Measurements from ENCODE around the gene RALGPS1. TPM values are rescaled to one million over a fixed set of nuclear protein-coding genes. Genes with fewer than 3 reads are reported as not detected.

Gene RALGPS1
- total RNA-seq, 2 experiments from 2014 or later, result 1.9 to 2.2 TPM

DNA sequence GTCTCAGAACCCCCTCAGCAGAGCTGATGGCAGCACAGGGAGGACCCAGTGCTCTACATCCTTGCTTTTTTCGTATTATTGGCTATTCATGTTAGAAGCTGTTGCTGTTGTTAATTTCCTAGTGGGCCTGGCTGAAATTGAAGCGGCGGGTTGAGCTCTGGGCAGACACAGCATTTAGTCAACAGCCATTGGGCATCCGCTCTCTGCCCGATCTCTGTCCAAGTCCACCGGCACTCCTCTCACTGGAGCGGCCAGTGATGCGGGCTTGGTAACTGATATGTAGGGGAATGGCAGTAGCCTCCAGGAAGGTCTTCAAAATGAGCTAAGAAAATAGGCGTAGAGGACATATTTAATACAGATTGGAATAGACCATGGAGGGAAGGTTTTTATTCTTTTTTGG is 348.7 kb downstream of the RALGPS1 start:
- H3K36me3 Mint-ChIP-seq (ENCODE audit: low read depth), result no peaks in the 10 kb centered on the region
- no peak for ATAC-seq
- POLR2A ChIA-PET, result no interaction called here

DNA sequence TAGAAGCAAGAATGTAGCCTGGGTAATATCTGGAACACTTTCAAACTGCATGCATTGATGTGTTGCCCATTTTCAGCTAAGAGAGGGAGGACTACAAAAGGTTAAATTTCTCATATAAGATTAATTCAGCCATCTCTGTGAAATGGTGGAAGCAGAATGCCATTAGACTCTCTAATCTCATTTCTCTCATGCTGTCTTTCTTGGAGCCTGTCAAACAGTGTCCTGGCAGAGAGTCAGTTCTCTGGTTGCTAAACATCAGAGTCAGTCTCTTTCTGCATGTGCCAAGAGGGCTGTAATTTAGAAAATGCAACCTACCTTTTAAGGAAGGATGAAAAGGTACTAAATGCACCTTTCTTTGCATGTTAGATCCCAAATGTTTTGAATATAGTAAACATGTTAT is 349.1 kb downstream of the RALGPS1 start:
- Mint-ChIP-seq H3K27ac (no peak overlapping the region), H3K9me3 (no peaks in the 10 kb centered on the region), H3K4me3 (no peak overlapping the region), H3K27me3 (no peaks in the 10 kb centered on the region), H3K36me3 (ENCODE audit: low read depth) (no peaks in the 10 kb centered on the region), H3K4me1 (ENCODE audit: low read depth) (no peaks in the 10 kb centered on the region)
- POLR2A ChIA-PET, result no interaction called here
- no peak for ATAC-seq
- no peak for DNase-seq
- TF ChIP-seq, protein P1, sequence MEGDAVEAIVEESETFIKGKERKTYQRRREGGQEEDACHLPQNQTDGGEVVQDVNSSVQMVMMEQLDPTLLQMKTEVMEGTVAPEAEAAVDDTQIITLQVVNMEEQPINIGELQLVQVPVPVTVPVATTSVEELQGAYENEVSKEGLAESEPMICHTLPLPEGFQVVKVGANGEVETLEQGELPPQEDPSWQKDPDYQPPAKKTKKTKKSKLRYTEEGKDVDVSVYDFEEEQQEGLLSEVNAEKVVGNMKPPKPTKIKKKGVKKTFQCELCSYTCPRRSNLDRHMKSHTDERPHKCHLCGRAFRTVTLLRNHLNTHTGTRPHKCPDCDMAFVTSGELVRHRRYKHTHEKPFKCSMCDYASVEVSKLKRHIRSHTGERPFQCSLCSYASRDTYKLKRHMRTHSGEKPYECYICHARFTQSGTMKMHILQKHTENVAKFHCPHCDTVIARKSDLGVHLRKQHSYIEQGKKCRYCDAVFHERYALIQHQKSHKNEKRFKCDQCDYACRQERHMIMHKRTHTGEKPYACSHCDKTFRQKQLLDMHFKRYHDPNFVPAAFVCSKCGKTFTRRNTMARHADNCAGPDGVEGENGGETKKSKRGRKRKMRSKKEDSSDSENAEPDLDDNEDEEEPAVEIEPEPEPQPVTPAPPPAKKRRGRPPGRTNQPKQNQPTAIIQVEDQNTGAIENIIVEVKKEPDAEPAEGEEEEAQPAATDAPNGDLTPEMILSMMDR (IDR thresholded peaks at IDR 0.05), result no peak
- intact Hi-C loops (cut with micrococcal nuclease), result no loop called here
- CTCF ChIA-PET, result interaction anchor here (2.1 kb wide), 1 partner anchor 323 kb away, joined by 5 read pairs; no protein-coding TSS in a partner anchor

More for the DNA sequence above, 348.7 kb downstream of the RALGPS1 start:
- no peak for DNase-seq
- H3K27ac Mint-ChIP-seq, result no peak overlapping the region
- no peaks in the 10 kb centered on the region for H3K27me3 Mint-ChIP-seq
- no peak overlapping the region for H3K4me3 Mint-ChIP-seq
- TF ChIP-seq, protein P1 (IDR thresholded peaks at IDR 0.05), result no peak
- intact Hi-C loops (cut with micrococcal nuclease), result no loop called here
- H3K9me3 Mint-ChIP-seq, result no peaks in the 10 kb centered on the region
- CTCF ChIA-PET, result interaction anchor here (0.7 to 2.1 kb wide), 2 partner anchors 19 to 322 kb away, joined by 3 to 5 read pairs; no protein-coding TSS in a partner anchor
- no peaks in the 10 kb centered on the region for H3K4me1 Mint-ChIP-seq (ENCODE audit: low read depth)

DNA sequence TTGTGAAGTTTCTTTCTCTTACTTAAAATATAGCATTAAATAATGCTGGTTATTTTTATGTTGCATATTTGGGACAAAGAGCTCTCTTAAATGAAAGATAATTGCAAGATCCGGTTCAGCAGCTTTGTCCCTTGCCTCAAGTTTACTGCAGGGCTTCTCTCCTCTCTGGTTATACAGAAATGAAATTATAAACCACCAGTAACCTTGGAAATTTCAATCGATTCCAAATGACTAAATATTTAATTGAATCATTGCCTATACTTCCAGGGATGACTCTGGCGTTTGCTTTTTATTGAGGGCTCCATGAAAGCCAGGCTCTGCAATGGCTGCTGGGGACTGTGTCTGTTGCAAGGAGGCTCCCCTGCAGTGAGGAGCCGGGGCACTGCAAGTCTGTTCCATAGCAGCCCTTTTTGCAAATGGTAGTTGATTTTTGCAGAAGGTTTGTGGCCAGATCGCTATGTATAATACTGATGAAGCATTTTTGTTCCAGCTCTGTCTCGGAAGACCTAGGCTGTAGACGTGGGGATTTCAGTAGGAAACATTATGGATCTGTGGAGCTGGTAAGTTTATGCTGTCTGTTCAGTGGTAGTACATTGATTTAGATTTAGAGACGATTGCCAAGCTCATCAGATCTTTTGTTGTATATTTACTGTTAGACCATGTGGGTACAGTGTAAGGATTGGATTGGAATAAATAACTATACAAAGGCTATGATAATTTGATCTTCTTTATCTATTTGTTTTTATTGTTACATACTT is 350.1 kb downstream of the RALGPS1 start, which contains the start of gene GARNL3:
GARNL3 (plus strand) TSS at position 313 of the 758 bp plus-strand sequence; CDS start at position 417, 104 bp downstream.
- Mint-ChIP-seq H3K4me1 (ENCODE audit: low read depth) (no peaks in the 10 kb centered on the region), H3K4me3 (no peak within 1 kb of the TSS), H3K27ac (no peak within 1 kb of the TSS), H3K36me3 (ENCODE audit: low read depth) (no peaks in the 10 kb centered on the region), H3K9me3 (no peaks in the 10 kb centered on the region), H3K27me3 (peaks cover 1% of the 10 kb centered on the region)
- TF ChIP-seq, protein P1 (IDR thresholded peaks at IDR 0.05), result no peak
- POLR2A ChIA-PET, result no interaction called here
- DNase-seq (no peak), ATAC-seq (no peak)
- CTCF ChIA-PET, result interaction anchor here (1.0 kb wide), 1 partner anchor 47 kb away, joined by 3 read pairs; no protein-coding TSS in a partner anchor
- intact Hi-C loops (cut with micrococcal nuclease), result no loop called here

DNA sequence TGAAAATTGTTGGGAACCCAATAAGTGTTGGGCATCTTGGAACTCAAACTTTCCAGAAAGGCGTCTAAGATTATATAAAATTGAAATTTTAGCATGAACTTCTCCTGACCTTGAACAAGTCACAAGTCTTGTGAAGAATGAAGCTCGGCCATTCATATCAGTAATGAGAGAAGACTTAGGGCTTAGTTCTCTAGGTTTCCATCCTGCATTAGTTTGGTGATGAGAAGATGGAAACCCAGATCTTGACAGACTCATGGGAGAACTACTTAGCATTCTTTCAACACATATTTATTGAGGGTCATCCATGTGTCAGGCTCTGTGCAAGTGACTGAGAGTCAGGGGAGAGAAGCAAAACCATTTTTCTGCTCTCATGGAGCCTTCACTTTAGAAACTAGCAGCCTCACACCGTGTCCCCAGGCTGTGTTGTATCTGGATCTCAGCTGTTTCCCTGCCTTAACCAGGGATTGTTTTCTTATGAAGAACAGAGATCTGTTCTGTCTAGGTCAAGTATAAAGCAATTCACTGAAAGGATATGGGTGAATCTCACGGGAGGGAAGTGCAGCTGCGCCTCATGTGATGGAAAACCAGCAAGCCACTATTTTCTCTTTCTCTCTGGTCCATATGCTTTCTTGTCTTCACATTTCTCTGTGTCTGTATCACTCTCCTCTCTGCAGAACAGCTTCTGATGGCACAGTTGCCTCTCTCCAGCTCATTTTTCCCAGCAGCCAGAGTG is 353.4 kb downstream of the RALGPS1 start:
- CTCF ChIA-PET, result interaction anchor here (1.0 kb wide), 1 partner anchor 188 kb away, joined by 3 read pairs; no protein-coding TSS in a partner anchor
- H3K9me3 Mint-ChIP-seq, result no peaks in the 10 kb centered on the region
- no peak overlapping the region for H3K4me3 Mint-ChIP-seq
- H3K27ac Mint-ChIP-seq, result no peak overlapping the region
- POLR2A ChIA-PET, result interaction anchor here (0.5 kb wide), 1 partner anchor 27 kb away, joined by 3 read pairs; no protein-coding TSS in a partner anchor
- H3K4me1 Mint-ChIP-seq (ENCODE audit: low read depth), result no peaks in the 10 kb centered on the region
- no peaks in the 10 kb centered on the region for H3K36me3 Mint-ChIP-seq (ENCODE audit: low read depth)
- H3K27me3 Mint-ChIP-seq, result peaks cover 9% of the 10 kb centered on the region
- DNase-seq (no peak), ATAC-seq (no peak)
- intact Hi-C loops (cut with micrococcal nuclease), result no loop called here
- TF ChIP-seq, protein P1 (IDR thresholded peaks at IDR 0.05), result no peak
